GM18870 (cell line): ENCODE results near the gene NR4A1.

Experiments
- ATAC-seq: cut with Tn5 transposase; IDR thresholded peaks from one replicate; pipeline ENCODE4 v1.9.1; 2021; ENCODE audit warnings: moderate library complexity; ENCODE audit not compliant: unreplicated experiment

The NR4A1 gene

GRCh38 chr12:52041035-52041434 is 10.2 kb upstream of the NR4A1 start:
- no peak for ATAC-seq

- no peak for ATAC-seq
Measured at GRCh38 chr12:52041695-52042123, 9.5 kb upstream of the NR4A1 start.

- ATAC-seq, result no peak
Measured at GRCh38 chr12:52042706-52043385, 8.4 kb upstream of the NR4A1 start.

DNA sequence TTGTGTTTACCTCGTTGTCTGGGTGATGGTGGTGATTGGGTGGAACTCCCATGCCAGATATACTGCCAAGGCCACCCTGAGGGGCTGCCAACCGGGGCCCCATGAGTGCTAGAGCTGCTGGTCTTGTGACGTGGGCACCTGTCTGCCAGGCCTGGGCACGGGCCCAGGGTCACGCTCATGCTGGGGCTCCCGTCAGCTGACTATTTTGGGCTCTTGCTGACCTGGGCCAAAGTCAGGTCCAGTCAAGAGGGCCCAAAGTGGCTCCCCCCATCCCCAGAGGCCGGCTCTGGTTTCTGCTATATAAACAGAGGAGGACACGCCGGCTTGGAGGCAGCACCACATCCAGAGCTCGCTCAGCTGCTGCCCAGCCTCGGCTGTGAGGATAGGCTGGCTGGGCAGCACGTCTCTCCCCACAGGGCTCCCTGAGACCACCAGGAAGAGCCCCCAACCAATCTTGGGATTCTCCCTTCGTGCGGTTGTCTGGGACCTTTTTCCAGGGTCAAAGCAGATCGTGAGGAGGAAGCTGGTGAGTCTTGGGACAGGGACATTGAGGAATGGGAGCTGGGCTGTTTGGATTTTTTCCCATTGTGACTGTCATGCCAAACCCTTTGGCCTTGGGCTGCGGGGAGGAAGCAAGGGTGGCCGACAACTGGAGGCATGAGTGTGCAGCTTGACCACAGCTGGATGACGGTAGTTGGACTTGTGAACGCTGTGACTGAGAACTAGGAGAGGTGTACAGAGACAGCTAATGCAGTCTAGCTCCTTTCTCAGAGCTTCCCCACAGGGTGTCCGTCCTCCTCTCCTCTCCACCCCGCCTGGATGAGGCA is 7.6 kb upstream of the NR4A1 start:
- no peak for ATAC-seq

GRCh38 chr12:52044292-52044983 is 6.8 kb upstream of the NR4A1 start:
- ATAC-seq, result no peak

- no peak for ATAC-seq
Measured at GRCh38 chr12:52045794-52046199, 5.4 kb upstream of the NR4A1 start.

DNA sequence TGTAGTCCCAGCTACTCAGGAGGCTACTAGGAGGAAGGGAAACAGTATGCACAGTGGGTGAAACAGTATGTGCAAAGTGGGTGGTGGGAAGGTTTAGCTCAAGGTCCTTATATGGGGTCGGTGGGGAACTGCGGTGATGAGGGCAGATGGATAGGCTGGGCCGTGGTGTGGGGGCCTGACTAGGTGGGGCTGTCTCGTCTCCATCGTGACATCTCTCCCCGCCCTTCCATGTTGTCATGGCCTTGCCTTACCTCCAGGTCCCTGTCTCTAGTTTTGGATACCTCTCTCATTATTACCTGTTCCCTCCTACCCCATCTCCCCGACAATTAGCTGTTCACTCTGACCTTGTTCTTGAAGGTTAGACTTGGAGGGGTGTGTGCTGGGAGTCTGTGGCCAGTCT is 4.4 kb upstream of the NR4A1 start:
- no peak for ATAC-seq

GRCh38 chr12:52049286-52049685 is 2.0 kb upstream of the NR4A1 start:
- ATAC-seq, result no peak

GRCh38 chr12:52049688-52050087 is 1.6 kb upstream of the NR4A1 start:
- no peak for ATAC-seq

GRCh38 chr12:52050116-52050757 is 1.0 kb upstream of the NR4A1 start:
- no peak for ATAC-seq

- no peak for ATAC-seq
Measured at GRCh38 chr12:52052468-52053186, 1.4 kb downstream of the NR4A1 start.

DNA sequence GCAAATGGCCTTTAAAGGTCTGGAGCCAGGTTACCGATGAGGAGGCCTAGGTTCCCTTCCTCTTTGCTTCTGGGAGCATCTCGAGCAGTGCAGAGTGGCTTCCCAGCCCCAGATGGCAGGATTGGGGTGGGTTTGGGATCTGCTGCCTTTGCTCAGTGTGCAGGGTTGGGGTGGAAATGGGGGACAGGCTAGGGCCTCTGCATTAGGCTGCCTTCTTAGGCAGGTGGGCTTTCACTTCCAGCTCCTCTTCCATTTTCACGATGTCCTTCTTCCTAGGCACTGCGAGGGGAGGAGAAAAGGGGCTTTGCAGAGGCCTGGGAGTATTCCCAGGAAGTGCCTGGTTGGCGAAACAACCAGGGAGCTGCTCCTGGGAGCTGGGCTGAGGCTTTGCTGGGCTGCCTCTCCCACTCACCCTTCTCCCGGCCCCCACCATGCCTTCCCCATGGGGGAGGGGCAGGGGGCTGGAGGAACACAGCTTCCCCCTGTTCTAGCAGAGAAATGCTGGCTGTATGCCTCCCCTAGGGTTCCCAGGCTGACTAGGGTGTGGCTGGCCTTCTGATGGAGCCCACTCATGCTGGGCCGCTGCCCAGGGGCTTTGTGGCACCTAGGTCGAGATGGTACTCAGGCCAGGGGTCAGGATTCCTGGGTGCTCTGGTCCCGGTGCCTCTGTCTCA is 2.4 kb downstream of the NR4A1 start:
- no peak for ATAC-seq

DNA sequence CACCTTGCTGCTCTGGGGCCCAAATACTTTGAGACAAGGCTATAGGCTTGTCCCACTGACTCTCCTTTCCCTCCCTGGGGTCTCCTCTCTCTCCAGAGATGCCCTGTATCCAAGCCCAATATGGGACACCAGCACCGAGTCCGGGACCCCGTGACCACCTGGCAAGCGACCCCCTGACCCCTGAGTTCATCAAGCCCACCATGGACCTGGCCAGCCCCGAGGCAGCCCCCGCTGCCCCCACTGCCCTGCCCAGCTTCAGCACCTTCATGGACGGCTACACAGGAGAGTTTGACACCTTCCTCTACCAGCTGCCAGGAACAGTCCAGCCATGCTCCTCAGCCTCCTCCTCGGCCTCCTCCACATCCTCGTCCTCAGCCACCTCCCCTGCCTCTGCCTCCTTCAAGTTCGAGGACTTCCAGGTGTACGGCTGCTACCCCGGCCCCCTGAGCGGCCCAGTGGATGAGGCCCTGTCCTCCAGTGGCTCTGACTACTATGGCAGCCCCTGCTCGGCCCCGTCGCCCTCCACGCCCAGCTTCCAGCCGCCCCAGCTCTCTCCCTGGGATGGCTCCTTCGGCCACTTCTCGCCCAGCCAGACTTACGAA is 3.1 kb downstream of the NR4A1 start:
- ATAC-seq, result no peak

DNA sequence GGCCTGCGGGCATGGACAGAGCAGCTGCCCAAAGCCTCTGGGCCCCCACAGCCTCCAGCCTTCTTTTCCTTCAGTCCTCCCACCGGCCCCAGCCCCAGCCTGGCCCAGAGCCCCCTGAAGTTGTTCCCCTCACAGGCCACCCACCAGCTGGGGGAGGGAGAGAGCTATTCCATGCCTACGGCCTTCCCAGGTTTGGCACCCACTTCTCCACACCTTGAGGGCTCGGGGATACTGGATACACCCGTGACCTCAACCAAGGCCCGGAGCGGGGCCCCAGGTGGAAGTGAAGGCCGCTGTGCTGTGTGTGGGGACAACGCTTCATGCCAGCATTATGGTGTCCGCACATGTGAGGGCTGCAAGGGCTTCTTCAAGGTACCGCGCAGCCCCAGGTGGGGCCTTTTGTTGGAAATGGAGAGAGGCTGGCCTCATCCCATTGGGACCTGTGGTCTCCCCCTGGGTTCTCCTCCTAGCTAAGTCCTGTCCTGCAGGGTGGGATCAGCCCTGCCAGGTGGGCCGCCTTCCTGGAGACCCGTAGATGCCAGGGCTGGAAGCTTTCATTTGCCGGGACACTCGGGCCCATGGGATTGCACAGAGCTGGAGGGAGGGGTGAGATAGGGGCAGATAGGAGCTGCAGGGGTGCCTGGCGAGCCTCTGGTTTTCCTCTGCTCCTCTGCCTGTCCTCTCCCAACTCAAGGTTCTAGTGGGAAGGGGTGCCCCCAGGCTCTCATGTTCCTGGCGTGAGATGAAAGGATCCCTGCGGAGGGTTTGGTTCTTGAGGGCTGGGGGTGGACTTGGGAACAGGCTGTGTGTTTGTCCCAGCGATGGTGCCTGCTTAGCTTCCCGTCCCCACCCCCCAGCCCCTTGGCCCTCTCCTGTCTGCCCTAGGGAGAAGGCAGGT is 3.8 kb downstream of the NR4A1 start:
- no peak for ATAC-seq

DNA sequence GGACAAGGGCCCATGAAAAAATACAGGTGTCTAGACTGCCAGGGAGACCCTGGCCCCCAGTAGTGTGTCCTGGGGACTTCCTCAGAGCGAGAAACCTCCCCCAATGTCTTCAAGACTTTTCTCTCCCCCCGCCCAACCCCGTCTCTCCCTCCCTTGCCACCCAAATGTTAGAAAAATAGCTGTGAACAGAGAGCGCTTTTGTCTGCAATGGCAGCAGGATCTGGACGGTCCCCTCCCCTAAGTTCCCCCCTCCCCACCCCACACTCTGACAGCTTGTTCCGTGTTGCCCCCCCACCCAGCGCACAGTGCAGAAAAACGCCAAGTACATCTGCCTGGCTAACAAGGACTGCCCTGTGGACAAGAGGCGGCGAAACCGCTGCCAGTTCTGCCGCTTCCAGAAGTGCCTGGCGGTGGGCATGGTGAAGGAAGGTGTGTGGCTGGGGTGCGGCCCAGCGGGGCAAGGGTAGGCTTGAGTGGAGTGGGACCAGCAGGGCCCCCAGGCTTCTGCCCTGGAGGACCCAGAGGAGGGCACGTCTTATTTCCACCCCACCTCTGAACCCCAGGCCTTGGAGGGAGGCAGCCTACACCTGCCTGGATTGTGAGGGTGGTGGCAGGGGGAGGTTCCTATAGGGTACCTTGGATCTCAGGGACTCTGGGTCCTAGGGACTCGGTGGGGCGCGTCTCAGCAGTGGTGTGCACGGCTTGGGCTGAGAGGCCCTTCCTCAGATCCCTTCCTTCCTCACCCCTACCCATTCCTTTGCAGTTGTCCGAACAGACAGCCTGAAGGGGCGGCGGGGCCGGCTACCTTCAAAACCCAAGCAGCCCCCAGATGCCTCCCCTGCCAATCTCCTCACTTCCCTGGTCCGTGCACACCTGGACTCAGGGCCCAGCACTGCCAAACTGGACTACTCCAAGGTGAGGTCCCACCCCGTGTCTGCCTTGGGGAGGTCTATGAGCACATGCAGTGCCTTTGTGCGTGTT is 4.8 kb downstream of the NR4A1 start:
- no peak for ATAC-seq

DNA sequence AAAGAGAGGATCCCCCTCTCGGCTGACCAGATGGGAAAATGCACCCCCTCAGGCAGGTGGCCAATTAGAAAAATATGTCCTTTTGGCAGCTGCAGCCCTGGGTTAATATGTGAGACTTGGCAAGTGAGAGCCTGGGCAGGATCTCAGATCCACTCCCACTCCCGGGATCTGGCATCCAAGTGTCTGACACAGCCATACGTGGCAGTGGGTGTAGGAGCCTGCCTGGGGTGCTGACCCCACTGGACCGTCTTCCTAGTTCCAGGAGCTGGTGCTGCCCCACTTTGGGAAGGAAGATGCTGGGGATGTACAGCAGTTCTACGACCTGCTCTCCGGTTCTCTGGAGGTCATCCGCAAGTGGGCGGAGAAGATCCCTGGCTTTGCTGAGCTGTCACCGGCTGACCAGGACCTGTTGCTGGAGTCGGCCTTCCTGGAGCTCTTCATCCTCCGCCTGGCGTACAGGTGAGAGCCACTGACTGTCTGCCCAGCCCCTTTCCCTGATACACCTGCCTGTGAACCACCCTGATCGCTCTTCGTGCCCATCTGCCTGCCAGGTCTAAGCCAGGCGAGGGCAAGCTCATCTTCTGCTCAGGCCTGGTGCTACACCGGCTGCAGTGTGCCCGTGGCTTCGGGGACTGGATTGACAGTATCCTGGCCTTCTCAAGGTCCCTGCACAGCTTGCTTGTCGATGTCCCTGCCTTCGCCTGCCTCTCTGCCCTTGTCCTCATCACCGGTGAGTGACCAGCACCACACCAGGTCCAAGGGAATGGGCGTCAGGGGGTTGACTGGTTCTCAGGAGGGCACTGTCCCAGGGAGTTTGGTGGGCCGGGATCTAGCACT is 5.8 kb downstream of the NR4A1 start:
- ATAC-seq, result no peak
